HG03521 (cell line): Measurements from ENCODE around the gene CELF2.

Experiments
- ATAC-seq: cut with Tn5 transposase; IDR thresholded peaks from one replicate; pipeline ENCODE4 v1.9.1; 2021; ENCODE audit warnings: mild to moderate bottlenecking, moderate library complexity; ENCODE audit not compliant: unreplicated experiment

CELF2 gene

DNA sequence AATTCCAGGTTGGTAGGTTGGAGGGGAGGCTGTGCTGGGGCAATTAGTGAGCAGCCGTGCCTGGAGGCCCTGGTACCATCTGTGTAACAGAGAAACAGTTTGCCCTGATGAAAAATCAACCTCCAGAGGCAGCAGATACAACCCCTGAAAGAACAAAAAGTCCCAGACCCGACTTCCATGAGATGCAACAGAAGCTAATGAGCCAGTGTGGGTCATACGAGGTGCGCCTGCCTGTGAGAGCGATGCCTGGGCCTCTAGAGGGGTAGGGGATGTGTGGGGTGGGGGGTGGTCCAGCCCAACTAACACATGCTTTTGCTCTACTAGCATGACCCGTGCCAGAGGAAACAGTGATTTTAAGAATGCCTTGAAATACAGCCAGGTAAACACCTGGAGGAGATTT is 39.3 kb downstream of the CELF2 start:
- ATAC-seq: no peak

DNA sequence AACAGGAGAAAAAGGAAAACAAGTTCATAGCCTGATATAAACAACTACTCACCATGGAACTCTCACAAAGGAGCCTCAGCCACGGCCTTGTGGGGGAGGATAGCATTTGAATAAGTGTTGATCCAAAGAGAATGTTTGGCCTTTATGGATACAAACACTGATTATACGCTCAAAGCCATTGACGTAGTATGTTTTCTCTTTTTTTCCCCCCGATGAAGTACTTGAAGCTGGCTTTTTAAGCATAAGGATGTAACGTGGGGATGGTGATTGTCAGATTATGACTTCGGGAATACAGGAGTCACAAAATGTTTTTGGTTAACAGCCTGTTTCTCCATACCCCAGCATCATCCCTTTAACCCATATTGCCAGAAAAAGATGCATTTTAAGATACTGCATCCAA is 39.8 kb downstream of the CELF2 start:
- no peak for ATAC-seq

DNA sequence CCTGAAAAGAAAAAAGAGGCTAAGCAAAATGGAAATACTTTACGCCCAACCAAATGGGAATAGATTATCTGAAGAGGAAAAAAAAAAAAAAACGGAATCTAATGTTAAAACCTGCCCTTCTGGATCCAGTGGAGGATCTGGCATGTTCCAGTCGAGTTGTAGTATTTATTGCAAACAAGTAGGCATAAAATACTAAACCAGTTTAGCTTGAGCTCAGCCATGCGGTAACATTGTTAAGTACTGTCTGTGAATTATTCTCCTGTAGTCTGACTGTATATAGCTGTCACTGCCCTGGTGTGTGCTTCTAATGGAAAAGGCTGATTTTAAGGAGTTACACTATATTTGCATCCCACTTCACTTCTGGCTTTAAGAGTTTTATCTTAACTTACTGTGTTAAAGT is 40.3 kb downstream of the CELF2 start:
- no peak for ATAC-seq

DNA sequence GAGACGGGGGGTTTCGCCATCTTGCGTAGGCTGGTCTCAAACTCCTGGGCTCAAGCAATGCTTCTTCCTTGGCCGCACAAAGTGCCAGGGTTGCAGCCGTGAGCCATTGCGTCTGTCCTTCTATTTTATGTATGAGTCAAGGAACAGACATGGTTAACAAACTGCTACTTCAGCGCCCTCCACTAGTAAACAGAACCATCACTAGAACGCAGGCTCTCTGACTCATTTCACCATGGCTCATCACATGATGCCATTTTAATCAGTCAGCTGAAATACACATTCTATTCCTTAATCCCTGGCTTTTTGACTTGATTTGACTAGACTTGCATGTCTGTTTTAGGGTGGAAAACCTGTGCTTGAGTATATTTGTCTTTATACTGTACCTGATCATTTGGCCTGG is 41.3 kb downstream of the CELF2 start:
- ATAC-seq: no peak

DNA sequence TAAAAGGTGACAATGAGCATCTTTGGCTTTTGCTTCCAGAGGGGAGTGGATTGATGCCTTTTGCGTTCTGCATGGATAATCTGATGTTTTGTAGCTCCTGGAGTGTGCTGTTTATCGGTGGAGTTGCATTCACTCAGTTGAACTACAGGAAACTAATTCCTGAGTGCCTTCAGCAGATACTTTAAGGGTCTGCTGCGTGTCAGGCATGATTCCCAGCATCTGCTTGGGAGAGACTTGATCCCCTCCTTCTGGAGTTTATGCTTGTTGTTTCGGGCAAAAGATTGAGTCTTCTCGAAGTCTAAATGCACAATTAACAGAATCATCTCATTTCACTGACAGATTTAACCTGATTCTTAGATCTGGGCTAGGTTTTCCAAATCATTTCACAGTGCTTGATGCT is 46.2 kb downstream of the CELF2 start:
- no peak for ATAC-seq

DNA sequence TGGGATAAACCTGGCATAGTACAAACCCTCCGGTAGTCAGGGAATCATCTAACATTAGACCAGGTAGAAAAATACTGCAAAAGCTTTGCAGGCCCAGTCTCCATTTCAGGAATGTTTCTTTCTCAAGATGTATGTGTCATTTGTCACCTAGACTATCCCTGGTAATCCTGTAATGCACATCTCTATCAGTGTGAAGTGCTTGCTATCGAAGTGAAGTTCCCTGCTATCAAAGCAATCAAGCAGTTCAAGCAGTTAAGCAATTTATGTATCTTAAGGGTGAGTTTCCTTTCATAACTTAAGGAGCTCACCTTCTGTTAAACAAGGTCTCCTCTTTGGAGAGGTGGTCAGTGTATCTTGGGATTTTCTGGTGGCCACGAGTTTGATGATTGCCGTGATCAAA is 47.2 kb downstream of the CELF2 start:
- no peak for ATAC-seq

DNA sequence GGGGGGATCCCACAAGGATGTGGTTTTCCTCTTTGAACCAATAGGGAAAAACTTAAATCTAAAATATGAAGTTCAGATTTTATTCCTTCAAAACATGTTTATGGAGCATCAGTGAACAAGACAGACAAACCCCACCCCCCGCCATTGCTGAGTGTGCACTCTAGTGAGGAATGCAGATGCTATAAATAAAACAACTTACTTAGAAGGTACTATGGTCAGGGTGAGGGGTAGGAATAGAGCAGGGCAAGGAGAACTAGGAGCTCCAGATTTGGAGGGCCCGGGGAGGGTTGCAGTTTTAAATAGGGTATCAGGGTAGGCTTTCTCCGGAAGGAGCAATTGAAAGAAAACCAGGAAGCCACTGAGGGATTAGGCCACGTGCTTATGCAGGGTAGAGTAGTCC is 47.9 kb downstream of the CELF2 start:
- no peak for ATAC-seq

DNA sequence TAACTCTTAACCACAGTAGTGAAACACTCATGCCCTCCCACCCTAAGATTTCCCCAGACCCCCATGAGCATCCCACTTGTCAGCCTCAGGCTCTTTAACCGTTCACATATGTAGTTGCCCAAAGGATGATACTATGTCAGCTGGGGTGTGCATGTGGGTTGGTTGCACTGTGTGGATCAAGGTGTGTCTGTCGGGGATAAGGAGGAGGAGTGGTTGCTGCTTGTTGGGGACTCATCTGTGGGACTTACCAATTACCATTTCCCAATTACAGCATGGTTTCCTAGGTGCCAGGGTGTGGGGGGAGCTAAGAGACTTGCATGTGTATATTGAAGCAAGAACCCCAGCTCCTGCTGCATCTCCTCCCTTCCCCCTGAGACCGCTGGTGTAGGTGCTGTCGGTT is 48.8 kb downstream of the CELF2 start:
- no peak for ATAC-seq

DNA sequence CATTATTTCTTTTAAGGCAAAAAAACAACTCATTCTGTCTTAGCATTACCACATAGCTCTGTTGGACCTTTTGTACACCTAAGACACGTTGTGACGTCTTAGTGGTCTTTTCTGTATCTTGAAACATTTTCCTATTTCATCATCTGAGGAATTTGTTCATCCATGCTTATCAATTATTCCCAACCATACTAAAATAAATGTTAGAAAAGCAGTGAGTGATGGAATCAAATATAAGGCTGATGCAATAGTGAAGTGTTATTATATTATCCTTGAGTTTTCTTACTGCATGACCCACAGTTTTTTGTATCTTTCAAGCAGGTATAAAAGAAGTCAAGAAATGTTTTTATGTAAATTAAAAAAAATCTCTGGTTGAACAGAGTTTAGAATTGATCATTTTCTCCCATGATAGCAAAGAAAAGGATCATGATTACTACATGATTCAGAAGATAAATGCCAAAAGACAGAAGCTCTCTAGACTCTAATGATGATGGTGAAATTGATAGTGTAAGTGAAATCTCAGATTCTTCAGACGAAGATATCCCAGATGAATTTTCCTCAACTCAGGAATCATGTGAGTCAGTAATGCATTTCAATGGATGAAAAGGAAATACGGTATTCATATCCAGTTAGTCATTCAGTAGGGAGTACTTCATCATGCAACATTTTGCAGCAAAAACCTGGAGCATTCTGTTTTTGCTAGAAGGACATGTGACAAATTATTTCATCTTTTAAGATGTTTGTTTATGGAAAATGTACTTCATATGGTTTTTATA is 51.4 kb downstream of the CELF2 start:
- no peak for ATAC-seq

DNA sequence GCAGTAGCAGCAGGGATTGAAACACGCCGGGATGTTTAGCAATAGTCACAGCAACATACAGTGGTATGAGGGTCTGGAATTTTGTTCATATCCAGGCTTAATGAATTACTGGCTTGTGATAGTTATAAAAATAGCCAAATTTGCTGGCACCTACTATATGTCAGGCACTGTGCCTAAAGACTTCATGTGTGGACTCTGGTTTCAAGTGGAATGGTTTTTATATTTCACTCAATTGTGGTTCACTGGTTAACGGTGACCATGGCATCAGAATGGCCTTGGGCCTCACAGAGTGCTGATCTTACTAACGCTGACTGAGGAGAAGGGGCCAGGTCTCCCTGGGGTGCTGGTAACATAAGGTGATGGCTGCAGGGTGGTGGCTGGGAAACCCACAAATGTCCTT is 55.7 kb downstream of the CELF2 start:
- ATAC-seq: no peak

DNA sequence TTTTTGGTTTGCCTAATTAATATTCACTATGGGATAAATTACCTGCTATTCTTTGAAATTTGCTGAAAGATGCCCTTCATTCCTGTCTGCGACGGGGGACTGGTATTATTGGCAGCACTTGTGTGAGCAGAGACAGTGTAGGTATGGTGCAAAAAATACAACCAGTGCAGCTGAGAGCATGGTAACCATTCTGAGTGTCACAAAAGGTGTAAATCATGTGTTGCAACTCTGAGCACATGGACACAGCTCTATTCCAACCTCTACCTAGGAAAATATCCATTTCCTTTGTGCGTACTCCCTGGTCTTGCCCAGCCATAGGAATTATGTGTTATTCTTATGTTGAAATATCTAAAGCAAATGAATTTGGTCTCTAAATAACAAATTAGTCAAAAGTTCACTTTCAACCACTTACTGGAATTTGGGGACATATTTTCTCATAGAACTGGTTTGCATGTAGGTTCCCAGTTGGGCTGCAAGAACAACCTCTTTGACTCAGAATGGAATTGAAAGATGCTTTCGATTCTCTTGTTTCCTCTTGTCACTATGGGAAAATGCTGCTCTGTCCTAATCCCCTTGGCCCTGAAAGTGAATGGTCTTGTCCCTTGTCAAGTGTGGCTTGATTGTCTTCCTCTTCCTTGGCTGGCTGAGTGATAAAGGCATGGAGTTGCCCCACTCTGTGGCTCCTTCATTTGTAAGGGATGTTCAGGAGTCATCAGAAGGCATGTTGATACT is 57.0 kb downstream of the CELF2 start:
- ATAC-seq: no peak

DNA sequence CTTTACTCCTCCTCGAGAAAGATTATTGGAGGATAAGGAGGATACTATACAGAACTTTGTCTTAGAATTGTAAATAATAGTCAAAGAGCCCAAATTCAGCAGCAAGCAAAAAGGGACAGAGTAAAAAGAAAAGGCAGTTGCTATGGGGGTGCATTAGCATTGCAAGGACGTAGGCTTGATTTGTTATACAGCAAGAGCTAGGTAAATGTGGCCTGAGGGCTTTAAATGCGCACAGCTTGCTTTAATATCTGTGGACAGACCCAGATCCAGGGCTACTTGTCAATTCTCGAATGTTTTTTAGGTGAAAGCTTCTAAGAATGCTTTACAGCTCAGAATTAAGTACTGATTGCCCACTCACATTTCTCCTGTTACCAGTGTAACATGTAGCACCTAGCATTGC is 58.5 kb downstream of the CELF2 start:
- no peak for ATAC-seq

DNA sequence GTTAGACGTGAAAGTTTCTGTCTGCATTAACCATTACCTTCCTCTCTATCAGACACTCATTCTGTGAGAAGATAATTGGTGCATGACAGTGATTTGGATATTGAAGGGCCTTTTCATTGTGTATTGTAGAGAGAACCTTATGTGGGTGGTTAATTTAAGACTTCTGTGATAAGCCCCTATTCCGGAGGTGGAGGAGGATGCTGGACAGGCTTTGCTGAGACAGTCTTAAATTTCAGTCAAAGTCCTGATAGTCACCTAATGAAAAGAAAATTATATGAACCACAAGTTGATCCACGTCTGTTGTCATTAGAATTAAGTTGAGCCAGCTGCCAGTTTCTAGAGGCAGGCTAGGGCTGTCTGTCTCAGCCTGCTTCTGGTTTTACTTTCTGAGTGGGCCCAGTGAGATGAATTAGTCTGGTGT is 62.9 kb downstream of the CELF2 start:
- ATAC-seq: no peak

DNA sequence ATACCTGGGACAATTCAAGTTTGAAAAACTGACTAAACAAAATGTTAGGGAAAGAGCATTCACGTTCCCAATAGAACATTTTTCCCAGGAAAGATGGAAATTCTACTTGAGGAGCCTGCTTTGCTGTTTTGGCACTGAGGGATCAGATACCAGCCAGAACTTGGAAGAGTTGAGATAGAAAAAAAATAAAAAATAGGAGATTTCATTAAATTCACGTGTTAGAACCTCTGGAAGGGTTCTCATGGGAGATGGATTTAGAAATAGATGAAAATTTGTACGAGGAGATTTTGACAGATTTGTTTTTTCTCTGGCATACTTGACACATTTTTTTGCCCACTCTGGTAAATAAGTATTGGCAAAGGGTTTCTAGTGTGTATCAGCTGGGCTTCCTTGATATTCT is 63.7 kb downstream of the CELF2 start:
- ATAC-seq: no peak

DNA sequence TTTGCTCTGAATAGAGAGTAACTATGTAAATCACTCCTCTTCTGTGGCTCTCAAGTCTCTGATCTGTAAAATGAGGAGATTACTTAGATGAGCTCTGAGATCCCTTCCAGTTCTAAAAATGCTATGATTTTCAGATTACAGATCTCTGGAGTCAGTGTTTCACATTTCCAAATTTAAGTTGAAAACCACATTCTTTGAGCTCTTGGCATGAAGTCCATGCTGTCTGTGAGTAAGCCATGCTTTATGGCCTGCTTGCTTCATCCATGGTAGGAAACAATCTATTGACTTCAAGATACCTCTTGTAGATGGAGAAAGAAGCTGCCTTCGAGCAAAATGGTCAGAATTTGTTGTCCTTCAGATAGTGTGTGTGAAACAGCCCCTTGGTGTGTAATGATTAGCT is 64.9 kb downstream of the CELF2 start:
- no peak for ATAC-seq

DNA sequence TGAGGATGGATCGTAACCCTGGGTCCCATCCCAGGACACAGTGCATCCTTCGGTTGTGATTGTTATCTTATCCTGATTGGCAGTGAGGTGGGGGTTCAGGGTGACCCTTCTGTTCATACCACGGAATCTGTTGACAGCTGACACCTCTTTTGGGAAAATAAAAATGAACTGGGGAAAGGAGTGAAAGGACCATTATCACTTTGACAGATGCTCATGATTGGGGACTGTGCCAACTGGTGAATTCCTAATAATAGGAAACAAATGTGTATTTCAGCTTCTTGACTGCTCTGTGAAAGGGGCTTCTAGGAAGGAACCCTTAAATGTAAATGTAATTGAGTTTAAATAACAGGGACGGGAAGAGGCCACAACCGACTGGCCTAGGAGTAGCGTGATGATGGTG is 65.4 kb downstream of the CELF2 start:
- ATAC-seq: no peak

DNA sequence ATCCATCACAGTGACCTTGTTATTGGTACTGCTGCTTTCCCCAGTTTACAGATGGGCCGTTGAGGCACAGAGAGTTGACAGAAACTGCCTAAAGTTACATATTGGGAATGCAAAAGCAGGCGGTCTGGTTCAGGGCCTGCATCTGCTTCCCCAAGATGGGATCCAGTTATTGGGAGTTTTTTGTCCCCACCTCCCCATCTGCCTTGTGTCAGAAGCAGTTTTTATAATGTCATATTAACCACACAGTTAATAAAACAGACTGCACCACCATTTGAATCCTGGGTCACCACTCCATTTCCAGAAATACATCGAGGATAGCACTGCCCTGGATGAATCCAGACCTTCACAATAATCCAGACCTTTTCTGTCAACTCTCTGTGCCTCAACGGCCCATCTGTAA is 67.9 kb downstream of the CELF2 start:
- ATAC-seq: no peak

DNA sequence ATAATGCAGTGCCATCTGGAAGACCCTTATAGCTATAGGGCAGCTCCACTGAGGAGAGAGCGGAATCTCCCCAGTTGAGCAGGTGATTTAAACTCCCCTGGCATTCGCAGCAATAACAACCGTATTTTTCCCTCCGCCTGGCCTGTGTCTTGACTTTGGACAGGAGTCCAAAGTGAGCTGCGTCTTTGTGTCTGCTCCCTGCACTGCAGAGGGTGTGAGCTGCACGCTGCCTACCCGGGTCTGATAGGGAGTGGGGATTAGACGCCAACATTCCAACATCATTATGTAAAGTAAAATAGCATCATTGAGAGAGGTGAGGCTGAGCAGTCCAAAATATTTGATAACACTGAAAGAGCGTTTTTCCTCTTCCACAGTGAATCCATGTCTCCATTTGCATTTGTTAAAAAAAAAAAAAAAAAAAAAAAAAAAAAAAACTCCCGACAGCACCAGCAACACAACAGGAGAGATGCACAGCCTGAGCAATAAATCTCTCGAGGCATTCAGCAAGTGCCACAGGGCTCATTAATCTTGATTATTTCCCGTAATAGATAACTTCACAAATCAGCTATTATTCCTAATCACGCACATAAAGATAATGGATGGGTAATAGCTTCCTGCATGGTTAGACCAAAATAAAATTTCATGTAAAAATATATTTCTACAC is 68.6 kb downstream of the CELF2 start:
- ATAC-seq: no peak

DNA sequence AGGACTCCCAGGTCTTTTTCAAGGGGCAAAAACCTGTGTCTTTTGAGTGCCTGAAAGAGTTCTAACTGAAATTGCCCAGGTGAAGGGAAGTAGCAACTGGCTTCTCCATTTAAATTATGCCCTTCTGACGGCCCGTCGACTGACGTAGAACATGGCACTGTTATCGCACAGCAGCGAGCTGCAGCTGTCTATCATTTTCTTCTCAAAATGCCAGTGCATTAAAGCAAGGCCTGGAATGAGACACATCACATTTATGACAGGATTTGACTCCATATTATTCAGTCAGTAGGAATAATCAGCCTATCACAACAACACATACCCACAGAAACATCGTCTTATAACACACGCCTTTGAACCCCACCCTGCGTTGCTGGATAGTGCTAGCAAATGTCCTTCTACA is 69.7 kb downstream of the CELF2 start:
- ATAC-seq: no peak

DNA sequence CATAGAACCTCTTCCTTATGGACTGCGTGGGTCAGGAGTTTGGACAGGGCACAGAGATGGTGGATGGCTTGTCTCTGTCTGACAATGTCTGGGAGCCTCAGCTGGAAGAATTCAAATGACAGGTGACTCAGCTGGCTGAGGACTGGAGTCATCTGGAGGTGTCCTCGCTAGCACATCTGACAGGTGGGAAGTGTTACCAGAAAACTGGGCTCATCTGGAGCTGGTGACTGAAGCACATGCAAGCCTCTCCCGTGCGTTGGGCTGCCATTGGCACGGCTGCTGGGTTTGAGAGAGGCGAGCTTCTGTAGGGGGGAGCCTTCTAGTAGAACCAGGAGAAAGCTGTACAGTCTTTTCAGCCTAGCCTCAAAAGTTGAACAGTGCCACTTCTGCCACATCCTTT is 71.0 kb downstream of the CELF2 start:
- no peak for ATAC-seq

DNA sequence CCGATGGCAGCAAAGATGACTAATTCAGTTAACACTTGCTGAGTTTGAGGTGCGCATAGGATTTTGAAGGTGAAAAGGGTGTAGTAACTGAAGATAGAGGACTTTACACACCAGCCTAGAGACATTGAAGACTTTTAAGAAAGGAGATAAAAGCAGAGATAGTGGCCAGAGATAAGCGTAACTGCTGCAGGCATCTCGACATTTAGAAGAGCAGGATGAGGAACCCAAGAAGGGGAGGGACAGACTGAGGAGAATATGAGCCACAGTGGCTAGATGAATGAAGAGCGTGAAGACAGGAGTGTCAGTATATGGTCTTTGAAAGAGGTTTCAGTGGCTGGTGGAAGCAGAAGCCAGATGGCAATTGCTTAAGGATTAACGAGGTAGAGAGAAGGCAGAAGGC is 71.6 kb downstream of the CELF2 start:
- ATAC-seq: no peak

DNA sequence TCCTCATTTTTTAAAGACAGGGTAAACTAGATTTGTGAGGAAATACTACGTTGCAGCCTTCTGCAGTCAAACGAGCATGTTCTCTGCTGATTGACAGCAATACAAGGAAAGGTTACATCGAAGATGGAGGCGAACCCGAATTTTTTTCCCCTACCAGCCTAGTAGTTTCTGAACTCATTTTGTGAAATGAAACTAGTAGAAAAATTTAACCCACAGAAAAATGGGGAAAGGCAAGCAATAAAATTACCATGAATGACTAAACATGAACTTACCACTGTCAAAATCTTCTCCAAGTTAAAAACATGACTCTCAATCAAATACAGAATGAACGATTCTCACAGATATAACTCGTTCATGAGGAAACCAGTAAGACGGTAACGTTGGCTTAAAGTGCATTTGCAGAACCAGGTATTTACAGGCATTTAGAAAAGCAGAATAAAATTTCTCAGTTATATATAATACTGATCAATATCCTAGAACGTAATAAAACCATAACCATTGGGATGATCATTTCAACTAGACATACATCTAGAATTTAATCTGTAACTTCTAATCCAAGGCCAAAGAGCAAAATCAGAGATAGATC is 73.9 kb downstream of the CELF2 start:
- ATAC-seq: no peak
